Keratinocyte (primary cell): ENCODE data around the gene TLL2. TPM values are rescaled to one million over a fixed set of nuclear protein-coding genes. Genes with fewer than 3 reads are reported as not detected.

Source experiments
- DNase-seq: peaks from one replicate; pipeline ENCODE4 v3.0.0-alpha.2; 2011; ENCODE audit warnings: low read depth, missing footprints, low spot score
- FAIRE-seq: peaks from 2 replicates; lab custom pipeline; 2011; peaks lifted over from hg19 to GRCh38; lab: Jason Lieb, UNC
- H2AFZ ChIP-seq: 2 replicates; pipeline ENCODE4 v1.6.0; 2012; ENCODE audit warnings: low read length, control low read depth, inconsistent platforms; ENCODE audit not compliant: control insufficient read depth
- H3K27ac ChIP-seq: 2 replicates; pipeline ENCODE4 v1.5.1; 2011; ENCODE audit warnings: low read length; ENCODE audit not compliant: control insufficient read depth, insufficient read depth
- H3K27me3 ChIP-seq: 3 replicates; pipeline ENCODE4 v1.6.0; 2011; ENCODE audit warnings: low read length; ENCODE audit not compliant: control insufficient read depth, insufficient read depth; ENCODE audit errors: extremely low read depth
- H3K36me3 ChIP-seq, 2 experiments: 2 replicates in 1 of 2; 3 replicates in 1 of 2; pipeline ENCODE4 v1.5.1; 2011; ENCODE audit warnings: low read length in 2 of 2, mild to moderate bottlenecking in 1 of 2; ENCODE audit not compliant: control insufficient read depth in 2 of 2, insufficient read depth in 2 of 2; ENCODE audit errors: extremely low read depth in 1 of 2
- H3K4me1 ChIP-seq: 3 replicates; pipeline ENCODE4 v1.5.1; 2011; ENCODE audit warnings: low read length; ENCODE audit not compliant: control insufficient read depth, insufficient read depth; ENCODE audit errors: extremely low read depth
- H3K4me2 ChIP-seq: 3 replicates; pipeline ENCODE4 v1.6.0; 2011; ENCODE audit warnings: low read depth, low read length; ENCODE audit not compliant: control insufficient read depth, insufficient read depth; ENCODE audit errors: extremely low read depth
- H3K4me3 ChIP-seq, 3 experiments: fragments of 200-600 bp in 1 of 3; sonication (generic) in 1 of 3; 2 replicates in 2 of 3; 3 replicates in 1 of 3; pipeline ENCODE4 v1.5.1; 2011 to 2016; ENCODE audit warnings: low read length in 3 of 3, mild to moderate bottlenecking in 3 of 3, control low read depth in 2 of 3, inconsistent platforms in 1 of 3, low read depth in 1 of 3, mixed read lengths in 1 of 3, mixed run types in 1 of 3, moderate library complexity in 1 of 3; ENCODE audit not compliant: control insufficient read depth in 2 of 3, insufficient read depth in 2 of 3; ENCODE audit errors: extremely low read depth in 1 of 3
- H3K79me2 ChIP-seq: 2 replicates; pipeline ENCODE4 v1.6.0; 2012; ENCODE audit warnings: low read length; ENCODE audit not compliant: control insufficient read depth, insufficient read depth
- H3K9ac ChIP-seq: 3 replicates; pipeline ENCODE4 v1.6.0; 2011; ENCODE audit warnings: low read length; ENCODE audit not compliant: control insufficient read depth, insufficient read depth; ENCODE audit errors: extremely low read depth
- H3K9me1 ChIP-seq: 3 replicates; pipeline ENCODE4 v1.6.0; 2011; ENCODE audit warnings: low read length; ENCODE audit not compliant: control insufficient read depth, insufficient read depth; ENCODE audit errors: extremely low read depth
- H3K9me3 ChIP-seq: 2 replicates; pipeline ENCODE4 v1.5.1; 2012; ENCODE audit warnings: low read depth, low read length; ENCODE audit not compliant: control insufficient read depth
- H4K20me1 ChIP-seq: 3 replicates; pipeline ENCODE4 v1.6.0; 2011; ENCODE audit warnings: low read length; ENCODE audit not compliant: control insufficient read depth, insufficient read depth; ENCODE audit errors: extremely low read depth
- CTCF ChIP-seq, 3 experiments: IDR thresholded peaks in 1 of 3; conservative IDR thresholded peaks in 1 of 3; optimal IDR thresholded peaks in 1 of 3; 2 replicates in 2 of 3; 3 replicates in 1 of 3; pipeline versions ENCODE3 to v1.5.1; 2011; ENCODE audit warnings: low read length in 3 of 3, mild to moderate bottlenecking in 3 of 3, moderate library complexity in 2 of 3, control low read depth in 1 of 3, inconsistent platforms in 1 of 3; ENCODE audit not compliant: insufficient read depth in 2 of 3; ENCODE audit errors: extremely low read depth in 1 of 3
- EZH2 ChIP-seq: IDR thresholded peaks from one replicate; pipeline ENCODE4 v1.6.1; 2012; ENCODE audit warnings: inconsistent platforms, mild to moderate bottlenecking, low read length, moderate library complexity
- dilution Hi-C: fragments of 300-500 bp; cut with MboI; formaldehyde crosslinking; loops from one replicate; pipeline ENCODE4 v1.7.0; 2020; ENCODE audit warnings: low sequenced_read_pairs; ENCODE audit not compliant: extremely low pct_ligation_motif_present
- polyA plus RNA-seq, 5 experiments: library from polyadenylated mRNA; depleted of rRNA in 3 of 5; stranded (reverse) in 3 of 5; stranded (forward) in 1 of 5; unstranded in 1 of 5; fragments of >200 nt; gene quantifications; 1 replicate in 1 of 5; 2 replicates in 3 of 5; 3 replicates in 1 of 5; pipeline versions ENCODE4 v1.2.1 to v1.2.3, GENCODE V29; 2011 to 2012; ENCODE audit warnings: missing spikeins in 2 of 5, low read depth in 1 of 5, low replicate concordance in 1 of 5

Gene TLL2
- polyA plus RNA-seq, 1 donor (not counting 4 experiments of a cell fraction or from before 2014, with no cell fraction given) = 0.83 TPM

GRCh38 chr10:96529634-96530279 is 16.0 kb upstream of the TLL2 start:
- no peaks in the 10 kb centered on the region for H3K9me1 ChIP-seq
- no peak overlapping the region for H3K4me2 ChIP-seq
- dilution Hi-C loops = no loop called here
- H3K79me2 ChIP-seq = no peaks in the 10 kb centered on the region
- TF ChIP-seq EZH2 = no peak
- no peak for TF ChIP-seq CTCF (optimal IDR thresholded peaks at IDR 0.05 in 1 of 3, IDR thresholded peaks at IDR 0.05 in 1 of 3, conservative IDR thresholded peaks at IDR 0.05 in 1 of 3; ENCODE audit: extremely low read depth in 1 of 3, insufficient read depth in 2 of 3, low read length in 3 of 3)
- no peak overlapping the region for H3K4me3 ChIP-seq
- FAIRE-seq (no peak), DNase-seq (no peak)
- no peaks in the 10 kb centered on the region for H3K4me1 ChIP-seq
- H3K36me3 ChIP-seq = peaks cover 16 to 24% of the 10 kb centered on the region in 2 experiments
- H3K9ac ChIP-seq = no peak overlapping the region
- no peaks in the 10 kb centered on the region for H3K9me3 ChIP-seq
- no peaks in the 10 kb centered on the region for H3K27me3 ChIP-seq
- no peak overlapping the region for H2AFZ ChIP-seq
- no peaks in the 10 kb centered on the region for H4K20me1 ChIP-seq
- H3K27ac ChIP-seq = no peak overlapping the region

- Histone ChIP-seq H3K4me3 (no peak overlapping the region), H2AFZ (no peak overlapping the region), H3K9ac (no peak overlapping the region), H4K20me1 (no peaks in the 10 kb centered on the region), H3K36me3 (peaks cover 16 to 18% of the 10 kb centered on the region in 2 experiments), H3K4me2 (no peak overlapping the region), H3K27ac (no peak overlapping the region), H3K9me3 (no peaks in the 10 kb centered on the region), H3K79me2 (no peaks in the 10 kb centered on the region), H3K9me1 (no peaks in the 10 kb centered on the region), H3K4me1 (no peaks in the 10 kb centered on the region), H3K27me3 (no peaks in the 10 kb centered on the region)
- no peak for FAIRE-seq
- no peak for DNase-seq
- TF ChIP-seq CTCF (optimal IDR thresholded peaks at IDR 0.05 in 1 of 3, IDR thresholded peaks at IDR 0.05 in 1 of 3, conservative IDR thresholded peaks at IDR 0.05 in 1 of 3; ENCODE audit: extremely low read depth in 1 of 3, insufficient read depth in 2 of 3, low read length in 3 of 3) = no peak
- no peak for TF ChIP-seq EZH2
- dilution Hi-C loops = no loop called here
Observed at GRCh38 chr10:96524741-96525140, 11.0 kb upstream of the TLL2 start.
